BJ (cell line): ENCODE results near the gene RCAN1. TPM values are rescaled to one million over a fixed set of nuclear protein-coding genes. Genes with fewer than 3 reads are reported as not detected.

Experiments
- CTCF ChIA-PET: fragments of 350-600 bp; formaldehyde crosslinking; extraction: SDS; loops from one replicate; lab custom pipeline; 2021; ENCODE audit warnings: antibody characterized with exemption, inconsistent platforms; lab: Yijun Ruan, JAX
- POLR2A ChIA-PET: fragments of 300-600 bp; sonication (Branson Sonifier 250); formaldehyde crosslinking; extraction: SDS; loops from one replicate; lab custom pipeline; 2021; ENCODE audit warnings: antibody characterized with exemption; lab: Charles Lee
- DNase-seq: peaks from one replicate; pipeline ENCODE4 v3.0.0-alpha.2; 2011; ENCODE audit warnings: low read depth
- H3K27me3 ChIP-seq: 2 replicates; pipeline ENCODE4 v1.6.0; 2011; ENCODE audit warnings: low read length; ENCODE audit not compliant: control insufficient read depth, insufficient read depth
- H3K36me3 ChIP-seq: 2 replicates; pipeline ENCODE4 v1.5.1; 2011; ENCODE audit warnings: low read length; ENCODE audit not compliant: control insufficient read depth, insufficient read depth
- H3K4me3 ChIP-seq: 2 replicates; pipeline ENCODE4 v1.5.1; 2011; ENCODE audit warnings: low read depth, mild to moderate bottlenecking, control low read depth, low read length
- polyA plus RNA-seq: library from polyadenylated mRNA; depleted of rRNA; stranded (reverse); fragments of >200 nt; gene quantifications from 2 replicates; pipeline ENCODE4 v1.2.3, GENCODE V29; 2011
- TF ChIP-seq, protein P1 (sequence below): IDR thresholded peaks from 2 replicates; pipeline ENCODE4 v1.5.1; 2011; ENCODE audit warnings: low read depth, mild to moderate bottlenecking, control low read depth, inconsistent platforms, low read length, moderate library complexity; ENCODE audit not compliant: insufficient read depth

The RCAN1 gene
- polyA plus RNA-seq, 1 experiment: 56.2 TPM

DNA sequence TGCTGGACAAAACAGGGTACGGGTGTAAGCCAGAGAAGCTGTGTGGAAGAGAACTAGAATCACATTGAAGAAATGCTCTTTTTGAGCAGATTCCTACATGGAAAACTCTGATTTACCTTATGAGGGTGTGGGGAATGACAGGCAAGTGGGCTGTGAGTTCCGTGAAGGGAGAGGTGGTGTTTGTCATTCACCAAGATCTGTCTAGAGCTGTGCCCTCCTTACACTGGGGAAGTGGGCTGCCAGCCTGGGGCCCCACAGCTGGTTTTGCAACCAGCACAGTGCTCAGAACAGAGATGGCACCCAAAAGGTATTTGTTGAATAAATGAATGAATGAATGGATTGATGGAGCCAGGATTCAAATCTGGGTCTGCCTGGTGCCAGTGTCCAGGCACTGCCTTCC, 10.4 kb downstream of the RCAN1 start:
- no peak for DNase-seq
- POLR2A ChIA-PET: no interaction called here
- CTCF ChIA-PET: interaction anchor here (0.8 to 11.7 kb wide), 7 partner anchors 10 to 108 kb away, joined by 3 to 237 read pairs (median 4); partner anchors contain the start of gene RCAN1

DNA sequence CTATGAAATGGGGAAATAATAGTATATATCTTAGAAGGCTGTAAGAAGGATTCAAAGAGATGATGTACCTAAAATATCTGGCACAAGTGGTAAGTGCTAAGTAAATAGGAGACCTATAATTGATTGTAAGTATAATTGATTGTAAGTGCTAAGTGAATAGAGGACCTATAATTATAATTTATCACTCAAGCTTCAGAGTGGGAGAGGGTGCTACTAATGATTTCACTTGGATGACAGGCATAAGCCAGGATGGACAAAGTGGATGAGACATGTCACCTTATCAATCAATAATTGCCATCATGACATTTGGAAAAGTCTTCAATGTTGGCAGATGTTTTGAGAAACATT, 11.2 kb downstream of the RCAN1 start:
- Histone ChIP-seq H3K4me3 (no peak overlapping the region), H3K27me3 (no peaks in the 10 kb centered on the region), H3K36me3 (no peaks in the 10 kb centered on the region)
- ChIA-PET CTCF (interaction anchor here (0.6 to 11.7 kb wide), 27 partner anchors 8 to 1424 kb away, joined by 3 to 237 read pairs (median 5); partner anchors contain the start of gene RCAN1), POLR2A (no interaction called here)
- DNase-seq: no peak
- TF ChIP-seq, protein P1, sequence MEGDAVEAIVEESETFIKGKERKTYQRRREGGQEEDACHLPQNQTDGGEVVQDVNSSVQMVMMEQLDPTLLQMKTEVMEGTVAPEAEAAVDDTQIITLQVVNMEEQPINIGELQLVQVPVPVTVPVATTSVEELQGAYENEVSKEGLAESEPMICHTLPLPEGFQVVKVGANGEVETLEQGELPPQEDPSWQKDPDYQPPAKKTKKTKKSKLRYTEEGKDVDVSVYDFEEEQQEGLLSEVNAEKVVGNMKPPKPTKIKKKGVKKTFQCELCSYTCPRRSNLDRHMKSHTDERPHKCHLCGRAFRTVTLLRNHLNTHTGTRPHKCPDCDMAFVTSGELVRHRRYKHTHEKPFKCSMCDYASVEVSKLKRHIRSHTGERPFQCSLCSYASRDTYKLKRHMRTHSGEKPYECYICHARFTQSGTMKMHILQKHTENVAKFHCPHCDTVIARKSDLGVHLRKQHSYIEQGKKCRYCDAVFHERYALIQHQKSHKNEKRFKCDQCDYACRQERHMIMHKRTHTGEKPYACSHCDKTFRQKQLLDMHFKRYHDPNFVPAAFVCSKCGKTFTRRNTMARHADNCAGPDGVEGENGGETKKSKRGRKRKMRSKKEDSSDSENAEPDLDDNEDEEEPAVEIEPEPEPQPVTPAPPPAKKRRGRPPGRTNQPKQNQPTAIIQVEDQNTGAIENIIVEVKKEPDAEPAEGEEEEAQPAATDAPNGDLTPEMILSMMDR: no peak

More for the DNA sequence above, 10.4 kb downstream of the RCAN1 start:
- no peak overlapping the region for H3K4me3 ChIP-seq
- TF ChIP-seq, protein P1: no peak
- H3K36me3 ChIP-seq: no peaks in the 10 kb centered on the region
- no peaks in the 10 kb centered on the region for H3K27me3 ChIP-seq

DNA sequence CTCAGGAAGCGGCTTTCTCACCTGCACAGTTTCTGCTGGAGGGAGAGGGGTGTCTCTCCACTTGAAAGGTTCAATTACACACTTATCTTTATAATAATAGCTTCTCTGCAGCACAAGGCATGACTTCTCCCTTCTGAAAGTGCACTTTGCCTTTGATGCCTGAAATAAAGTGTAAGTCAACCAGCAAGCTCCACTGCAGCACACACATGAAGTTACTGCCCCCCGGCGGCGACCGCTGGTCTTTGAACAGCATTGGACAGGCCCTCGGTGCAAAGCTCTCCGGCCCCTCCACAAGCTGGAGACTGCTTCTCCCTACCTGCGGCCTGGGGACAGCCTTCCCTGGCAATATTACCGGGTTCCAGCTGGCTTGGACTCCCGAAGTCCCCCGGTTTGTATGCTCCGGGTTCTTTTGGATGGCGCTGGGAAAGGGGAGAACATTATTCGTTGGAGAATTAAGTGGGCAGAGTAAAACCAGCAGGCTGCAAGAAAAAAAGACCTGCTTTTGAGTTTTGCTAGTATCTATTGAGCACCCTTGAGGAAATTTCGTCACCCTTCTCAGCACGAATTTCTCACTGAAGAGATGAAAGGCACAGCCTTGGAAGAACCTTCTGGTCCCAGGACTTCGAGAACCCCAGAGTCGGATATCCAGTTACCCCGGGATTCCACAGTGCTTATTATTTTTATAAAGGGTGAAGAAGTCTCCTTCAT, 11.8 kb downstream of the RCAN1 start:
- no peak for DNase-seq
- CTCF ChIA-PET: interaction anchor here (0.6 to 11.7 kb wide), 30 partner anchors 9 to 1424 kb away, joined by 3 to 237 read pairs (median 4); partner anchors contain the start of gene RCAN1
- TF ChIP-seq, protein P1: peak; percentile 86
- POLR2A ChIA-PET: no interaction called here
- Histone ChIP-seq H3K4me3 (no peak overlapping the region), H3K36me3 (no peaks in the 10 kb centered on the region), H3K27me3 (no peaks in the 10 kb centered on the region)

DNA sequence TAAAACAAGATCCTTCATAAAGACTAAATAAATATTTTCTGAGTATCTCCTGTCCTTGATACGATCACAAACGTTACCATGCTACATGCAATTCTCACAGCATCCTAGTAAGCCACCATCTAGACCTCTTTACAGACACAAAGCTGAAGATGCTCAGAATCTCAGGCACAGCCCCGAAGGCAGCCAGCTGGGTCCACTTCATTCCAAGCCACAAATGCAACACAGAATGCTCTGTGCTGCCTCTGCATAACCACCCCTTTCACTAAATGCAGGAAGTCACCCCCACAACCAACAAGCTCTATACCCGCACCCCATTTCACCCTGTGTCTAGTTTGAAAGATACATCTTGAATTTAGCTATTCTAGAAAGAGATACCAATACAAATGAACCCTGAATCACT, 12.9 kb downstream of the RCAN1 start:
- DNase-seq: no peak
- ChIA-PET CTCF (interaction anchor here (0.6 to 11.7 kb wide), 18 partner anchors 10 to 1366 kb away, joined by 3 to 237 read pairs (median 9); partner anchors contain the start of gene RCAN1), POLR2A (no interaction called here)

DNA sequence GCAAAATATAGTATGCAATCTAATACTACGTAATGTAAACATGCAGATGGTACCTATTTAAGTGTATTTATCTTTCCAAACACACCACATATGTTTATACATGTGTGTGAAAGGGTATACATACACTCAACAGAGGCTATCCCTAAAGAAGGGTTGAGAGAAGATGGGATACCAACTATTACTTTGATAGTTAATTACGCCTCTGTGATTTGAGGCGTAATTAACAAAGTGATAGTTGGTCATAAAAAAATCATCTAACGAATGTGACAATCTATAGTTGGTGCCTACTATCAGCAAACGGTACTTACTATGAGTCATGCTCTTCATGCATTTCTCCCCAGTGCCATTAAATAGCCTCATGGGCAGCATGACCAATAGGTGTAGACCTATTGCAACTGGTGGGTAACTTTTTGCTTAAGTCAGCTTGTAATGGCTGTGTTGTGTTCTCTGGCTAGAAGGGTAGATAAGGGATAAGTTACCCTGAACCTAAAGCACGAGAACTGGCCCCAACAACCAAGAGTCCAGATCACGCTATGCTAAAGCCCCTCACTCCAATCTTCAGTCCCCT, 15.3 kb downstream of the RCAN1 start:
- no peaks in the 10 kb centered on the region for H3K36me3 ChIP-seq
- no peak overlapping the region for H3K4me3 ChIP-seq
- ChIA-PET POLR2A (no interaction called here), CTCF (interaction anchor here (1.3 to 1.4 kb wide), 2 partner anchors 74 to 89 kb away, joined by 3 to 5 read pairs; no protein-coding TSS in a partner anchor)
- TF ChIP-seq, protein P1: no peak
- no peak for DNase-seq
- H3K27me3 ChIP-seq: no peaks in the 10 kb centered on the region

More for the DNA sequence above, 12.9 kb downstream of the RCAN1 start:
- TF ChIP-seq, protein P1: no peak
- Histone ChIP-seq H3K27me3 (no peaks in the 10 kb centered on the region), H3K36me3 (no peaks in the 10 kb centered on the region), H3K4me3 (no peak overlapping the region)
